CD4-positive, CD25-positive, alpha-beta regulatory T cell (primary cell): Measurements from ENCODE around the gene BRD3OS. TPM values are rescaled to one million over a fixed set of nuclear protein-coding genes. Genes with fewer than 3 reads are reported as not detected.
A peak's percentile ranks its signal among the peaks of the same experiment; 100 is the strongest.
"Not testable (repeated sequence)": the region's sequence is repeated elsewhere in the genome, so short reads cannot be mapped to it uniquely, and the experiment has no call there.

Experiments used
- ATAC-seq, 2 donors: fragments of 150-1000 bp; cut with Tn5 transposase; one replicate each; pipeline ENCODE4 v1.10.0; 2021; ENCODE audit warnings: low read depth in 2 of 2, moderate number of reproducible peaks in 2 of 2, moderate library complexity in 1 of 2
- DNase-seq, 3 donors: peaks; one replicate each; pipeline versions ENCODE4 v3.0.0 to v3.0.0-alpha.2; 2012 to 2022; ENCODE audit warnings: mixed read lengths in 1 of 3
- H3K27ac ChIP-seq: one replicate; pipeline ENCODE4 v1.7.0; 2013; ENCODE audit warnings: mild to moderate bottlenecking, low read length; ENCODE audit not compliant: insufficient read depth, poor library complexity, severe bottlenecking
- H3K27me3 ChIP-seq: one replicate; pipeline ENCODE4 v1.7.0; 2013; ENCODE audit warnings: low read length; ENCODE audit not compliant: control insufficient read depth, insufficient read depth
- H3K36me3 ChIP-seq: one replicate; pipeline ENCODE4 v1.7.0; 2013; ENCODE audit warnings: mild to moderate bottlenecking, low read length, moderate library complexity; ENCODE audit not compliant: control insufficient read depth, insufficient read depth
- H3K4me1 ChIP-seq: 2 replicates; pipeline ENCODE4 v1.7.0; 2013; ENCODE audit warnings: mild to moderate bottlenecking, low read length; ENCODE audit not compliant: insufficient read depth, control insufficient read depth, poor library complexity, severe bottlenecking
- H3K4me3 ChIP-seq: one replicate; pipeline ENCODE4 v1.7.0; 2013; ENCODE audit warnings: low read depth, mild to moderate bottlenecking, low read length, moderate library complexity
- H3K9me3 ChIP-seq, 2 experiments: 1 replicate in 1 of 2; 2 replicates in 1 of 2; pipeline ENCODE4 v1.7.0; 2013; ENCODE audit warnings: low read length in 2 of 2, mild to moderate bottlenecking in 1 of 2, moderate library complexity in 1 of 2; ENCODE audit not compliant: control insufficient read depth in 2 of 2
- H3K27ac Mint-ChIP-seq, 3 donors: one replicate each; pipeline ENCODE4 v1.8.0; 2020 to 2022; ENCODE audit warnings: mild to moderate bottlenecking in 3 of 3, mixed read lengths in 3 of 3, moderate library complexity in 2 of 3
- H3K27me3 Mint-ChIP-seq: one replicate; pipeline ENCODE4 v1.8.0; 2022; ENCODE audit warnings: mild to moderate bottlenecking, mixed read lengths
- H3K36me3 Mint-ChIP-seq: one replicate; pipeline ENCODE4 v1.8.0; 2020; ENCODE audit warnings: mixed read lengths
- H3K4me1 Mint-ChIP-seq, 4 donors: one replicate each; pipeline ENCODE4 v1.8.0; 2020 to 2022; ENCODE audit warnings: mixed read lengths in 4 of 4, mild to moderate bottlenecking in 1 of 4
- H3K4me3 Mint-ChIP-seq, 4 donors: one replicate each; pipeline ENCODE4 v1.8.0; 2020 to 2022; ENCODE audit warnings: mild to moderate bottlenecking in 4 of 4, mixed read lengths in 4 of 4, moderate library complexity in 3 of 4
- H3K9me3 Mint-ChIP-seq, 7 donors: one replicate each; pipeline ENCODE4 v1.8.0; 2020 to 2022; ENCODE audit warnings: mixed read lengths in 7 of 7, mild to moderate bottlenecking in 3 of 7, moderate library complexity in 2 of 7
- polyA plus RNA-seq, 4 donors: library from polyadenylated mRNA; unstranded; fragments of 300-500 nt; fragmentation: Illumina TruSeq; gene quantifications; one replicate each; pipeline ENCODE4 v1.2.3, GENCODE V29; 2021
- total RNA-seq: library from RNA; stranded (reverse); gene quantifications from one replicate; pipeline ENCODE4 v1.2.3, GENCODE V29; 2022

BRD3OS gene
- total and polyA plus RNA-seq, 5 donors from 2014 or later: 4.6 to 20.6 (median 16.8) TPM

- Mint-ChIP-seq H3K27me3 (peaks cover 17% of the 10 kb centered on the region), H3K9me3 (no peaks in the 10 kb centered on the region), H3K4me3 (no peak overlapping the region), H3K36me3 (no peaks in the 10 kb centered on the region), H3K27ac (no peak overlapping the region), H3K4me1 (peaks cover 0 to 2% (median 0%) of the 10 kb centered on the region in 4 donors)
- no peak for ATAC-seq
- no peaks in the 10 kb centered on the region for H3K27me3 ChIP-seq
- H3K4me3 ChIP-seq: no peak overlapping the region
- no peak for DNase-seq
- H3K9me3 ChIP-seq: no peaks in the 10 kb centered on the region
- H3K27ac ChIP-seq: no peak overlapping the region
- H3K36me3 ChIP-seq: no peaks in the 10 kb centered on the region
- peaks cover 10% of the 10 kb centered on the region for H3K4me1 ChIP-seq
These were observed 38.4 kb upstream of the BRD3OS start for GRCh38 chr9:133986774-133987445.

GRCh38 chr9:133987446-133987788 lies 37.9 kb upstream of the BRD3OS start:
- DNase-seq: no peak
- H3K4me3 Mint-ChIP-seq: no peak overlapping the region

GRCh38 chr9:133987946-133988665 lies 37.2 kb upstream of the BRD3OS start:
- DNase-seq: no peak
- Mint-ChIP-seq H3K27me3 (peaks cover 17% of the 10 kb centered on the region), H3K27ac (no peak overlapping the region), H3K9me3 (no peaks in the 10 kb centered on the region), H3K4me1 (peaks cover 0 to 2% (median 0%) of the 10 kb centered on the region in 4 donors), H3K4me3 (peak overlapping the region; percentile 25 to 71 (median 45)), H3K36me3 (no peaks in the 10 kb centered on the region)
- Histone ChIP-seq H3K36me3 (no peaks in the 10 kb centered on the region), H3K27me3 (no peaks in the 10 kb centered on the region), H3K9me3 (no peaks in the 10 kb centered on the region), H3K27ac (no peak overlapping the region), H3K4me1 (peaks cover 14% of the 10 kb centered on the region), H3K4me3 (no peak overlapping the region)
- ATAC-seq: no peak

More at GRCh38 chr9:133987446-133987788, 37.9 kb upstream of the BRD3OS start:
- Histone ChIP-seq H3K4me1 (peaks cover 11% of the 10 kb centered on the region), H3K4me3 (no peak overlapping the region), H3K27me3 (no peaks in the 10 kb centered on the region), H3K9me3 (no peaks in the 10 kb centered on the region), H3K36me3 (no peaks in the 10 kb centered on the region), H3K27ac (no peak overlapping the region)
- no peak for ATAC-seq
- Mint-ChIP-seq H3K27me3 (peaks cover 17% of the 10 kb centered on the region), H3K4me1 (peaks cover 0 to 2% (median 0%) of the 10 kb centered on the region in 4 donors), H3K36me3 (no peaks in the 10 kb centered on the region), H3K9me3 (no peaks in the 10 kb centered on the region), H3K27ac (no peak overlapping the region)

- Mint-ChIP-seq H3K4me3 (peak overlapping the region in 1 of 4 donors; percentile 54), H3K27me3 (peaks cover 17% of the 10 kb centered on the region)
- H3K9me3 Mint-ChIP-seq, H3K27ac ChIP-seq, H3K27me3 ChIP-seq, H3K36me3 ChIP-seq, DNase-seq, H3K9me3 ChIP-seq, H3K4me3 ChIP-seq, H3K4me1 Mint-ChIP-seq, H3K36me3 Mint-ChIP-seq, ATAC-seq, H3K27ac Mint-ChIP-seq: not testable (repeated sequence)
- H3K4me1 ChIP-seq: peaks cover 19% of the 10 kb centered on the region
These were observed 36.5 kb upstream of the BRD3OS start for GRCh38 chr9:133988771-133989170.

GRCh38 chr9:133989625-133990365 lies 35.5 kb upstream of the BRD3OS start:
- Mint-ChIP-seq H3K36me3 (no peaks in the 10 kb centered on the region), H3K27ac (no peak overlapping the region), H3K9me3 (no peaks in the 10 kb centered on the region), H3K4me3 (peak overlapping the region in 3 of 4 donors; percentile 16 to 83 (median 47)), H3K4me1 (peaks cover 0 to 10% (median 0%) of the 10 kb centered on the region in 4 donors), H3K27me3 (peaks cover 17% of the 10 kb centered on the region)
- Histone ChIP-seq H3K4me1 (peaks cover 25% of the 10 kb centered on the region), H3K36me3 (no peaks in the 10 kb centered on the region), H3K9me3 (no peaks in the 10 kb centered on the region), H3K4me3 (no peak overlapping the region), H3K27ac (no peak overlapping the region), H3K27me3 (no peaks in the 10 kb centered on the region)
- ATAC-seq: no peak
- no peak for DNase-seq

GRCh38 chr9:133990366-133991213 lies 34.7 kb upstream of the BRD3OS start:
- Histone ChIP-seq H3K4me3 (no peak overlapping the region), H3K27me3 (no peaks in the 10 kb centered on the region), H3K9me3 (no peaks in the 10 kb centered on the region), H3K27ac (no peak overlapping the region), H3K36me3 (no peaks in the 10 kb centered on the region), H3K4me1 (peaks cover 25% of the 10 kb centered on the region)
- H3K9me3 Mint-ChIP-seq: no peaks in the 10 kb centered on the region
- H3K36me3 Mint-ChIP-seq: no peaks in the 10 kb centered on the region
- peaks cover 17% of the 10 kb centered on the region for H3K27me3 Mint-ChIP-seq
- no peak overlapping the region for H3K27ac Mint-ChIP-seq
- H3K4me1 Mint-ChIP-seq: peaks cover 0 to 10% (median 0%) of the 10 kb centered on the region in 4 donors
- peak overlapping the region; percentile 62 to 83 (median 75) for H3K4me3 Mint-ChIP-seq
- DNase-seq: no peak
- ATAC-seq: no peak

GRCh38 chr9:133991214-133991921 lies 33.9 kb upstream of the BRD3OS start:
- Mint-ChIP-seq H3K4me3 (peak overlapping the region; percentile 62 to 80 (median 75)), H3K4me1 (peaks cover 0 to 10% (median 0%) of the 10 kb centered on the region in 4 donors), H3K36me3 (no peaks in the 10 kb centered on the region), H3K27ac (no peak overlapping the region), H3K9me3 (no peaks in the 10 kb centered on the region), H3K27me3 (peaks cover 17% of the 10 kb centered on the region)
- no peak for DNase-seq
- Histone ChIP-seq H3K36me3 (no peaks in the 10 kb centered on the region), H3K27me3 (no peaks in the 10 kb centered on the region), H3K9me3 (no peaks in the 10 kb centered on the region), H3K4me1 (peaks cover 25% of the 10 kb centered on the region), H3K4me3 (no peak overlapping the region), H3K27ac (no peak overlapping the region)
- no peak for ATAC-seq
